ENCODE data around the gene ATP6AP1. TPM values are rescaled to one million over a fixed set of nuclear protein-coding genes. Genes with fewer than 3 reads are reported as not detected.

The ATP6AP1 gene
- total RNA-seq, 4 donors from 2014 or later: 29.0 to 50.0 (median 43.1) TPM

DNA sequence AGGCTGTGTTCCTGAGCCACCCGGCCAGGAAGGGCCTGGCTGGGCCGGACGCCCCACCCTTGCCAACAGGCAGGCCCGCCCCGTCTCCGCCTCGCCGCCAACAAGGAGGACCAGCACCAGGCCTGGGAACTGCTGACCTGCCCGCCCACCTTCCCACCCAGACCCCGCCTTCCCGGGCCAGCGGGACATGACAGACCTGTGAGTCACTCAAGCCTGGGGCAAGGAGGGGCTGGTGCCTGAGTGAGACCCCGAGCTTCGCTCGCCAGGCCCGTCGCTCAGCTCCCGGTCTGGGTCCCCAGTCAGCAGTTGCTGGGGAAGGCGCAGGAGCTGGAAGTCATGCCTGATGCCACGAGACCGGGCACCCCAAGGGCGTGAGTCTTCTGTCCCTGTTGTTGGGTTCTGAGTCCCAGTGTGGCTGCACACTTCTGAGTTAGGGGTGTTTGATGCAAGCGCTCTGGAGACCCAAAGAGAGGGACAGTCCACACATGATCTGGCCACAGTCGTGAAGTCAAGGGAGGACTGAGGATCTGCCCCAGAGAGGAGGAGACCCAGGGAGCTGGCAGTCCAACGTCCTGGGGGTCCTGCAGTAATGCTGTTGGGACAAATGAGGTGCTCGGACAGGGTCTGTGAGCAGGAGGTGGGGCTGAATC, 19.1 kb upstream of the ATP6AP1 start, which contains the start of gene DNASE1L1:
DNASE1L1 (minus strand) TSS at position 33 of the 650 bp plus-strand sequence. CDS start 3,686 bp downstream, outside the sequence.
- Histone ChIP-seq H3K4me3 (peak within 1 kb of the TSS; percentile 11 to 40), H3K27ac (peak within 1 kb of the TSS in 3 of 4 donors; percentile 56 to 65 (median 59)), H3K27me3 (no peaks in the 10 kb centered on the region), H3K4me1 (peaks cover 0 to 16% (median 3%) of the 10 kb centered on the region in 3 donors), H3K9me3 (no peaks in the 10 kb centered on the region), H3K36me3 (peaks cover 0 to 12% of the 10 kb centered on the region in 2 donors)
- 70% methylated on average over 2 of the region's 26 CpGs; no CpG with 5 or more reads in 1 of the 2 donors for WGBS, 2 donors (ENCODE audit: low coverage in 1 of 2)
- peak; percentile 66 for ATAC-seq
- TF ChIP-seq EP300 (IDR thresholded peaks at IDR 0.05) (no peak), POLR2AphosphoS5 (IDR thresholded peaks at IDR 0.05) (no peak), POLR2A (IDR thresholded peaks at IDR 0.05) (no peak)
- TF ChIP-seq, protein P1, sequence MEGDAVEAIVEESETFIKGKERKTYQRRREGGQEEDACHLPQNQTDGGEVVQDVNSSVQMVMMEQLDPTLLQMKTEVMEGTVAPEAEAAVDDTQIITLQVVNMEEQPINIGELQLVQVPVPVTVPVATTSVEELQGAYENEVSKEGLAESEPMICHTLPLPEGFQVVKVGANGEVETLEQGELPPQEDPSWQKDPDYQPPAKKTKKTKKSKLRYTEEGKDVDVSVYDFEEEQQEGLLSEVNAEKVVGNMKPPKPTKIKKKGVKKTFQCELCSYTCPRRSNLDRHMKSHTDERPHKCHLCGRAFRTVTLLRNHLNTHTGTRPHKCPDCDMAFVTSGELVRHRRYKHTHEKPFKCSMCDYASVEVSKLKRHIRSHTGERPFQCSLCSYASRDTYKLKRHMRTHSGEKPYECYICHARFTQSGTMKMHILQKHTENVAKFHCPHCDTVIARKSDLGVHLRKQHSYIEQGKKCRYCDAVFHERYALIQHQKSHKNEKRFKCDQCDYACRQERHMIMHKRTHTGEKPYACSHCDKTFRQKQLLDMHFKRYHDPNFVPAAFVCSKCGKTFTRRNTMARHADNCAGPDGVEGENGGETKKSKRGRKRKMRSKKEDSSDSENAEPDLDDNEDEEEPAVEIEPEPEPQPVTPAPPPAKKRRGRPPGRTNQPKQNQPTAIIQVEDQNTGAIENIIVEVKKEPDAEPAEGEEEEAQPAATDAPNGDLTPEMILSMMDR (IDR thresholded peaks at IDR 0.05): no peak

DNA sequence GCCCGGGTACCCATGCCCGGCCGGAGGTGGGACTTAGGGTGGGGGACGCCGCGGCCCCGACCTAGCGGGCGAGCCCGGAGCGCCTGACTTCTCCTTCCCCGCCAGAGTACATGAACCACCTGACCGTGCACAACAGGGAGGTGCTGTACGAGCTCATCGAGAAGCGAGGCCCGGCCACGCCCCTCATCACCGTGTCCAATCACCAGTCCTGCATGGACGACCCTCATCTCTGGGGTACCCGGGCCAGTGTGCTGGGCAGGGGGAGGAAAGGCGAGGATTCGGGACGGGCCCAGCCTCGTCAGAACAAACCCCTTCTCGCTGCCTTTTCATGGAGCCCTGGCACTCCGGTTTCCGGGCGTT, 16.5 kb upstream of the ATP6AP1 start:
- peak overlapping the region; percentile 81 to 85 for H3K4me3 ChIP-seq
- TF ChIP-seq, protein P1 (IDR thresholded peaks at IDR 0.05): no peak
- peak; percentile 20 for TF ChIP-seq POLR2AphosphoS5 (IDR thresholded peaks at IDR 0.05)
- H3K27me3 ChIP-seq: no peaks in the 10 kb centered on the region
- peak overlapping the region; percentile 85 to 94 (median 93) for H3K27ac ChIP-seq
- peak; percentile 73 for ATAC-seq
- 63% methylated on average over 4 of the region's 29 CpGs; no CpG with 5 or more reads in 1 of the 2 donors for WGBS, 2 donors (ENCODE audit: low coverage in 1 of 2)
- peaks cover 0 to 17% of the 10 kb centered on the region in 2 donors for H3K36me3 ChIP-seq
- peaks cover 0 to 16% (median 3%) of the 10 kb centered on the region in 3 donors for H3K4me1 ChIP-seq
- H3K9me3 ChIP-seq: no peaks in the 10 kb centered on the region

DNA sequence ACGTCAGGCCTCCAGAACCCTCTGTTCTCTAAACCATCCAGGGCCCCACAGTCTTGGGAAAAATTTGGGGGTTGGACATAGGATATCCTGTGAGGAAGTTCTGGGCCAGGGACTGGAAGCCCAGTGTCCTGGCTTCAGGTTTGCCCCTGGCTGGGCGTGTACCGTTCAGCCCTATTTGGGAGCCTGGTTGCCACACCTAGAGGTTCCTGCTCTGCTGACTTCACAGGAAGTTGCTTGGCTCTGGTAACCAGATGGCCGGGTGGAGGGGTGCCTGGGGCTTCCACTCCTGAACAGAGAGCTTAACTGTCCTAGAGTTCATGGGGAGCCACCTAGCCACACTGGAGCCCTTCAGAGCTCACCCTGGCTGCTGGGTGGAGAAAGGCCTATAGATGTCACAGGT, 16.0 kb upstream of the ATP6AP1 start:
- TF ChIP-seq POLR2A (IDR thresholded peaks at IDR 0.05) (no peak), POLR2AphosphoS5 (IDR thresholded peaks at IDR 0.05) (no peak), EP300 (IDR thresholded peaks at IDR 0.05) (no peak)
- TF ChIP-seq, protein P1 (IDR thresholded peaks at IDR 0.05): no peak
- H3K27ac ChIP-seq: peak overlapping the region; percentile 85 to 94 (median 93)
- peaks cover 0 to 16% (median 3%) of the 10 kb centered on the region in 3 donors for H3K4me1 ChIP-seq
- no peaks in the 10 kb centered on the region for H3K9me3 ChIP-seq
- WGBS, 2 donors (ENCODE audit: low coverage in 1 of 2): no CpG with 5 or more reads among the region's 4 CpGs
- H3K4me3 ChIP-seq: peak overlapping the region; percentile 81 to 85
- peaks cover 0 to 17% of the 10 kb centered on the region in 2 donors for H3K36me3 ChIP-seq
- ATAC-seq: peak; percentile 40
- no peaks in the 10 kb centered on the region for H3K27me3 ChIP-seq

GRCh38 chrX:154413142-154413541, 15.3 kb upstream of the ATP6AP1 start:
- Histone ChIP-seq H3K9me3 (no peaks in the 10 kb centered on the region), H3K27ac (peak overlapping the region in 2 of 4 donors; percentile 94), H3K4me3 (no peak overlapping the region), H3K27me3 (no peaks in the 10 kb centered on the region), H3K4me1 (peaks cover 0 to 16% (median 3%) of the 10 kb centered on the region in 3 donors), H3K36me3 (peaks cover 0 to 17% of the 10 kb centered on the region in 2 donors)
- 83% methylated on average over 5 of the region's 8 CpGs; no CpG with 5 or more reads in 1 of the 2 donors for WGBS, 2 donors (ENCODE audit: low coverage in 1 of 2)
- ATAC-seq: no peak
- TF ChIP-seq POLR2A (IDR thresholded peaks at IDR 0.05): no peak
- no peak for TF ChIP-seq POLR2AphosphoS5 (IDR thresholded peaks at IDR 0.05)

DNA sequence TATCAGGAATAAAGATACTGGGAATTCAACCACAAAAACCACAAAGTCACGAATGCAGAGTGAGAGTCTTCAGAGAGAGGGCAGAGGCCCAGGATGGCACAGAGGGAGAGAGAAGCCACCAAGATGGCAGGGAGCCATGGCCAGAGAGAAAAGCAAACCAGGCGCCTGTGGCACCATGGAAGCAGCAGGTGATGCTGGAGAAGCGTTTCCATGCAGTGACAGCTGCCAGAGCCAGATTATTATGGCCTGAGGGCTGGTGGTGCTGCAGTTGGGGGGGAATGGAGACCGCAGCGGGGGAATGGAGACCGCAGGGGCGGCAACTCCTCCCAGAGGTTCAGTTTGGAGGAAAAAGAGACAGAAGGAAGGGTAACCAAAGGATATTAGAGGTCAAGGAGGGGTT, 11.3 kb upstream of the ATP6AP1 start:
- no peak for ATAC-seq
- WGBS, 2 donors (ENCODE audit: low coverage in 1 of 2): 39 to 58% methylated on average over 3 to 4 of the region's 7 CpGs
- no peaks in the 10 kb centered on the region for H3K9me3 ChIP-seq
- no peak for TF ChIP-seq POLR2A (IDR thresholded peaks at IDR 0.05)
- no peak for TF ChIP-seq EP300 (IDR thresholded peaks at IDR 0.05)
- TF ChIP-seq, protein P1 (IDR thresholded peaks at IDR 0.05): no peak
- TF ChIP-seq POLR2AphosphoS5 (IDR thresholded peaks at IDR 0.05): no peak
- H3K27me3 ChIP-seq: no peaks in the 10 kb centered on the region
- H3K27ac ChIP-seq: no peak overlapping the region
- peaks cover 0 to 20% (median 3%) of the 10 kb centered on the region in 3 donors for H3K4me1 ChIP-seq
- peaks cover 0 to 24% of the 10 kb centered on the region in 2 donors for H3K36me3 ChIP-seq
- H3K4me3 ChIP-seq: no peak overlapping the region

Measured in gastroesophageal sphincter (tissue), 4 donors.